ENCODE data around the gene ZDHHC23.

ZDHHC23 gene

DNA sequence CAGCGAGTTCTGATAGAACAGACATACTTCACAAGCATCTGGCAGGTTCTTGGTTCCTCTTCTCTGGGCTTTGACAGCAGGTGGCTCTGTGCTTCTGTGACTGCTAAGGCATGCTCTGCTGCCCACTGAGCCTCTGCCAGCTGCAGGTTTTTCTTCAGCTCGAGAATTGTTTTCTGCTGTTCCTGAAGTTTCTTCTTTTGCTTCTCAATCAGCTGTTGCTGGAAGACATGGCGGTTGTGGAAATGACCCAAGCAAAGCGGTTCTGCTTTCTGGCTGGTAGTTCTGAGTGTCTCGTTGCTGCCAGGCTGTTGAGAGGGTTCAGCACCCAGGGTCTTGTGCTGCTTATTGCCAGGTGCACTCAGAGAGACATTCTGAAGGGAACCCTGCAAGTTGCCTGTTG lies 57.7 kb downstream of the ZDHHC23 start:
- in situ Hi-C loops (cut with MboI; ENCODE audit: low sequenced_read_pairs), result no loop called here

DNA sequence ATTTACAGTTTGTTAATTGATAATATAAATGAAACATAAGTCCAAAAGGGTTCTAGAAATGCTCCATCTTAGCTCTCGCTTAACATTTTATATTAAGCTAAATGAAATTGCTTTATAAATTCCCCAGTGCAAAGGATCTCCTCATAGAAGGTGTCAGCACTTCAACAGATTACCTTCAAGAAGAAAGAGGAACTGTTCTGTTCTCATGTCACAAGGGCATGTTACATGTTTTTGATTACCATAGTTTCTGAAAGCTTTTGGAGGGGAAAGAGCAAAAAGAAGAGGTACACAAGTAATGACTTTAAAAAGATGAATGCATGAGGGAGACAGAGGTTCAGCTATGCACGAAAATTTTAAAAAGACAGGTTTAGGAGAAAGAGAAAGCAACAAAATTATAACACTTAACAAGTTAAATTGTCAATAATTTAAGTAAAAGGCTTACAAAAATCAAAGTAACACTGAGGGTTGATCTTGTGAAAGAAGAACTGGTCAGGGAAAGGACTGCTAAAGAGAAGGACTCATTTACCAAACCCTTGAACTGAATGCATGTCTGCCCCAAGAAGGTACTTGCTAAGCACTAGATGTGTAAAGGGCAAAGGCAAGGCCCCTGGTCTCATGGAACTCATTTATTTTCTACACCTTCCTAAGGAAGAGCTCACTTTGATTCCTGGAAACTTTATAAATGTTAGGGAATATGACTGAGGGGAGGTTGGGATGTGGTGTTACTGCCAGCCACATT lies 63.4 kb downstream of the ZDHHC23 start:
- in situ Hi-C loops (cut with MboI; ENCODE audit: low sequenced_read_pairs), result no loop called here
